Measurements from ENCODE around the gene RAB19.
A peak's percentile ranks its signal among the peaks of the same experiment; 100 is the strongest.
"Not testable (repeated sequence)": the region's sequence is repeated elsewhere in the genome, so short reads cannot be mapped to it uniquely, and the experiment has no call there.

Gene RAB19

DNA sequence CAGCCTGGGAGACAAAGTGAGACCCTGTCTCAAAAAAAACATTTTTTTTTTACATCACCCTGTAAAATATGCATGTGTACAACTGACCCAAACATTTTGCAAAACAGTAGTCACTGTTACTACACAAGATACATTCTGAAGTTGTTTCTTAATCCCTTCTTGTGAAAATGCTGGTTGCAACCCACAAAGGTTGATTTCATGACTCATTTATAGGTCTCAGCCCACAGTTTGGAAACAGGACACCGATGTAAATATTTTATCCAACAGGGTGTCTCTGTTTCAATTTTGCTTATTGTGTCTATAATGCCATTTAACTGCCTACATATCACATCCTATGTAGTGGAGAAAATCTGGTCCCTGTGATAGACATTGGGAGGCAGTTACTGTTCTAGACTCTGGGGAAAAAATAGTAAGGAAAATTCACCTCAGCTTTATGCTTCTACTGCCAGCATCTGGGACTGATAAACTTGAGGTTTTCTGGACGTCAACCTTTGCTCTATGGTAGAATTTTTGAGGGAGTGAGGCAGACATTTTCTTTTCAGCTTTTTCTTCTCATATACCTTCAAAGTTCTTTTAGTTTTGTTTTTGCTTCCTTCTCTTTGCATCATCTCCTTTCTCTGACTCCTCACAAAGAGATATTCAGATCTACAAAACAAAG is 1.6 kb upstream of the RAB19 start:
- DNase-seq: peak; percentile 60

DNA sequence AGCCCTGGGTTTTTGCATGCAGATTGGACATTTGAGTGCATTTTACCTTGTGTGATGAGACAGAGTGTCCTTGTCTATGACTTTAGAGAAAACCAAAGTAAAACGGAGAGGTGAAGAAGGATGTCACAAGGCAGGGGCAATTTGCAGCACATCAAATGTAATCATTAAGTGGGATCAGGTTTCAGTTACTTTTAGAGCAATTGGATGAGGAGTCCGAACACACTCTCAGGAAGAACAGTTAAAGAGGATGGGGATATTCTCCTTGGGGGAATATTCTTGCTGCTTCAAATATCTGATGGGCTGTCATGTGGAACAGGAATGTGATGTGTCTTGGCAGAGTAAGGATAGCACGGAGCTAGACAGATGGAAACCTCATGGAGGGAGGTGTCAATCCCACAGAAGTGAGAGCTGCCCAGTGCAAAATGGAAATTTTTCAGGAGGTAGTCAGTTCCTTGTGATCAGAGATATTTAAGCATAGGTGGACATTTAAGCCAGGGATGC is 757 bp downstream of the RAB19 start:
- no peak for DNase-seq

DNA sequence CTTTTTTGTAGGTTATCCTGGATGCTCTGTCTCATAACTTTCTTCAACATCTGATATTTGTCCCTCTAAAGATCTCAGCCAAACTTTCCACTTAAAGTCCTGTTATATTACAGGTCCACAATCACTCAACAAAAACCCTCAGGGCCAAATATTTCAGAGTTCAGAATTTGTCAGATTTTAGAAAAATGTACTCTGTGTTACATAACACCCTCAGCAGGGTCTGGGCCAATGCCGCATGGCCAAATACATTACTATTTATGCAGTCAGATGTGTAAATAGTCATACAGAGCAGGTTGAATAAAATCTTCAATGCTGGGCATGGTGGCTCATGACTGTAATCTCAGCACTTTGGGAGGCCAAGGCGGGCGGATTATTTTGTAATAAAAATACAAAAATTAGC is 11.5 kb downstream of the RAB19 start:
- no peak for DNase-seq

DNA sequence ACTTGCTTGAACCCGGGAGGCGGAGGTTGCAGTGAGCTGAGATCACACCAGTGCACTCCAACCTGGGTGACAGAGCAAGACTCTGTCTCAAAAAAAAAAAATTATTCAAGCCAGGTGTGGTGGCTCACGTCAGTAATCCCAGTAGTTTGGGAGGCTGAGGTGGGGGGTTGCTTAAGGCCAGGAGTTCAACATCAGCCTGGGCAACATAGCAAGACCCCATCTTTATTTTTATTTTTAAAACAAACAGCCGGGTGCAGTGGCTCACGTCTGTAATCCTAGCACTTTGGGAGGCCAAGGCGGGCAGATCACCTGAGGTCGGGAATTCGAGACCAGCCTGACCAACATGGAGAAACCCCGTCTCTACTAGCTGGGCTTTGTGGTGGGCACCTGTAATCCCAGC is 12.0 kb downstream of the RAB19 start:
- DNase-seq: not testable (repeated sequence)

DNA sequence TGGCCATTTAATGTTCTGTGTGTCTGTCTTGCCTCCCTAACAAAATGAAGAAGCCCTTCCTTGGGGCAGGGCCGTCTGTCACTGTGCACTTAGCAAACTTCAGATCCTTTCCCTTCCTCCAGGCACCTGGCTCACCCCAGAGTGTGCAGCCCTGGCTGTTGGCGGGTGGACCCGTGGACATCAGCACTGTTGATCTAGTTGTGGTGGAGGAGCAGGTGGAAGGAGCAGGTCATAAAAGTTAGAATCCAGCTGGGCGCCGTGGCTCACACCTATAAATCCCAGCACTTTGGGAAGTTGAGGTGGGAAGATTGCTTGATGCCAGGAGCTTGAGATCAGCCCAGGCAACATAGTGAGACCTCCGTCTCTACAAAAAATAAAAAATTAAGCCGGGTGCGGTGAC is 12.7 kb downstream of the RAB19 start:
- no peak for DNase-seq

DNA sequence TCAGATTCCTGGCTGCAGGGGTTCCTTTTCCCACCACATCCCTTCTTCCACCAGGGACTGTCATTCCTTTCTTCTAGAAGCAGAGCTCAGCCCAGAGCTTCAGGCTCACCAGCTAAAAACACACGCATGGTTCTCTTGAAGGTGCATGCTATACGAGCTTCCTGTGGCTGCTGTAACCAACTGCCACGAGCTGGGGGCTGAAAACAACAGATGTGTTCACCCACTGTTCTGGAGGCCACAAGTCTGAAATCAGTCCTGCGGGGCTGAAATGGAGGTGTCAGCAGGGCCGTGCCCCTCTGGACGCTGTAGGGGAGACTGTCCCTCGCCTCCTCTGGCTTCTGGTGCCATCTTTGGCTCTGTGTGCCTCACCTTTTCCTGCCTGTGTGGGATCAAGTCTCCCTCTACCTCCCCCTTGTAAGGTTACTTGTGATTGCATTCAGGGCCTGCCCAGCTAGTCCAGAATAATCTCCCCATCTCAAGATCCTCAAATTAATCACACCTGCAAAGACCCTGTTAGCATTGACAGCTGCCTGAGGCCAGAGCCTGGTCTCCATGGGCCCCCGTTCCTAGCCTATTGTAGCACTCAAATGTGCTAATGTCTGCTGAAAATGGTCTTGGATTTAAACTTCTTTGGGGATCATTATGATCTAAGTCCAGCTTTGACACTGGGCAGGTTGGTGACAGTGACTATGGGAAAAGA is 13.7 kb downstream of the RAB19 start:
- no peak for DNase-seq

DNA sequence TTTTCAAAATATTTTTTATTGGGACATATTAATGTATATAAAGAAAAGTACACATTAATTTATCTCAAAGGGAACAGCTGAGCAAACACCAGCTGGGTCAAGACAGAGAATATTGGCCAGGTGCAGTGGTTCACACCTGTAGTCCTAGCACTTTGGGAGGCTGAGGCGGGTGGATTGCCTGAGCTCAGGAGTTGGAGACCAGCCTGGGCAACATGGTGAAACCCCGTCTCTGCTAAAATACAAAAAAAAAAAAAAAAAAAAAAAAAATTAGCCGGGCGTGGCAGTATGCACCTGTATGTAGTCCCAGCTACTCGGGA is 14.3 kb downstream of the RAB19 start:
- DNase-seq: not testable (repeated sequence)

DNA sequence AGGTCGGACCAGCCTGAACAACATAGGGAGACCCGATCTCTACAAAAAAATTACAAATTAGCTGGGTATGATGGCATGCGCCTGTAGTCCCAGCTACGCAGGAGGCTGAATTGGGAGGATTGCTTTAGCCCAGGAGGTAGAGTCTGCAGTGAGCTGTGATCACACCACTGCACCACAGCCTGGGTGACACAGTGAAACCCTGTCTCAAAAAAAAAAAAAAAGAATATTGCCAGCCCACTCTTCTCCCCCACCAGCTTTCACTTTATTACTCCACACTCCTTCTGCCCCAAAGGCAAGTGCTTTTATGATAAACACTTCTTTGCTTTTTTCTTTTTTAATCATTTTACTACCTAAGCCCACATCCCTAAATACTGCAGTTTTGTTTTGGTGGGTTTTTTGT is 14.8 kb downstream of the RAB19 start:
- no peak for DNase-seq

DNA sequence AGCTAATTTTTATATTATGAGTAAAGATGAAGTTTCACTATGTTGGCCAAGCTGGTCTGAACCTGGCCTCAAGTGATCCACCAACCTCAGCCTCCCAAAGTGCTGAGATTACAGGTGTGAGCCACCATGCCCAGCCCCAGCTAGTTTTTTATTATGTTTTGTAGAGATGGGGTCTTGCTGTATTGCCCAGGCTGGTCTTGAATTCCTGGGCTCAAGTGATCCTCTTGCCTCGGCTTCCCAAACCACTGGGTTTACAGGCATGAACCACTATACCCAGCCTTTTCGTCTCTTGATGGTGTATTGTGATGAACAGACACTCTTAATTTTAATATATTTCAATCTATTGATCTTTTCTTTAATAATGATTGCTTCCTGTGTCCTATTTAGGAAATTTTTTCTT is 17.7 kb downstream of the RAB19 start:
- DNase-seq: no peak

DNA sequence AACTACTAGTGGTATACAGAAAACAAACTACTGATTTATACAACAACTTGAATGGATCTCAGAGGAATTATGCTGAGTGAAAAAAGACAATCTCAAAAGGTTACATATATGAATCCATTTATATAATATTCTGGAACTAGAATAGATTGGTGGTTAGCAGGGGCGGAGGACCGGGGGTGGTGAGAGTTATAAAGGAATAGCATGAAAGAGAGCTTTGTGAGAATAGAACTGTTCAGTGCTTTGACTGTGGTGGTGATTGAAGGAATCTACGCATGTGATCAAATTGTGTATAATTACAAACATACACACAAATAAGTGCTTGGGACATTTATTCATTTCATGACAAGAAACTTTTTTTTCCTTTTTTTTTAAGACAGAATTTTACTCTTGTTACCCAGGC is 19.6 kb downstream of the RAB19 start:
- no peak for DNase-seq

DNA sequence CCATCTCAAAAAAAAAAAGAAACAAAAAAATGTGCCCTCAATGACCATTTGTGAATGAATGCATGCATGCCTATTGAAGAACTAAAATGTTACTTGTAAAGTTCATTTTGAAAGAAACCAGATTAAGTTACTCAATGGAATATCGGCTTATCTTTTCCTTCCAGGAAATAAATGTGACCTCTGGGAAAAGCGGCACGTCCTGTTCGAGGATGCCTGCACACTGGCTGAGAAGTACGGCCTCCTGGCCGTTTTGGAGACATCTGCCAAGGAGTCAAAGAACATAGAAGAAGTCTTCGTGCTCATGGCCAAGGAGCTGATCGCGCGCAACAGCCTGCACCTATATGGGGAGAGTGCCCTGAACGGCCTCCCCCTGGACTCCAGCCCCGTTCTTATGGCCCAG is 21.9 kb downstream of the RAB19 start:
- DNase-seq: no peak

DNA sequence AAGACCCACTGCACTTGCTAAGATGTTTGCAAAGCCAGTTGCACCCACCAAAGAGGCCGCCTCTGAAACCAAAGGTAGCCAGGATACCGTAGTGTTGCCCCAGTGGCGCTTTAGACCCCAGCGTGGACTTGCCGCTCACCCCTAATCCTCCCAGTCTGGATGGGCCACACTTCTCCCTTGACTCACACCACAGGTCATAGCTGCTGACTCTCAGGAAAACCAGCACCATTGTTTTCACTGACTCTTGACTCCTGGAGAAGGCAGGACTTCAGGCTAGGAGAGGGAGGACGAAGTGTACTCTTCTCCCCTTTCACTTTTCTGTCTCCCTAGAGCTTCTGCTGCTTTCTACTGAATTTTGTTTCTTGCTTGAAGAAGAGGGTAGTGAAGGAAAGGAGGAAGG is 22.3 kb downstream of the RAB19 start:
- no peak for DNase-seq

DNA sequence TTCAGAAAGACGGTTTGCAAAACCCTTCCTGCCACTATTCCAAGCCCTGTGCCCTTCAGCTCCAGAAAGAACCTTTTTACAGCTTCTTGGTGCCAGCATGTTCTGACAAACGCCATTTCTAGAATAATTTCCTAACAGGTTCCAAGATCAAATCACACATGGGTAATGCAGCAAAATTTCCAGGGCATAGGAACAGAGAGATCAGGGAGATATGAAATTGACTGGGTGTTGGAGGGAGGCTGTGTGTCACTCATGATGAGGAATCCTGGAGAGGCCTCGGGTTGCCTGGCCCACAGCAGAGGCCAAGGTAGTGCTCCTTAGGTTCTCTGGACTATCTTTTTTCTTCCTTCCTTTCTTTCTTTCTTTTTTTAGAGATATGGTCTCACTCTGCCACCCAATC is 29.5 kb downstream of the RAB19 start:
- no peak for DNase-seq

DNA sequence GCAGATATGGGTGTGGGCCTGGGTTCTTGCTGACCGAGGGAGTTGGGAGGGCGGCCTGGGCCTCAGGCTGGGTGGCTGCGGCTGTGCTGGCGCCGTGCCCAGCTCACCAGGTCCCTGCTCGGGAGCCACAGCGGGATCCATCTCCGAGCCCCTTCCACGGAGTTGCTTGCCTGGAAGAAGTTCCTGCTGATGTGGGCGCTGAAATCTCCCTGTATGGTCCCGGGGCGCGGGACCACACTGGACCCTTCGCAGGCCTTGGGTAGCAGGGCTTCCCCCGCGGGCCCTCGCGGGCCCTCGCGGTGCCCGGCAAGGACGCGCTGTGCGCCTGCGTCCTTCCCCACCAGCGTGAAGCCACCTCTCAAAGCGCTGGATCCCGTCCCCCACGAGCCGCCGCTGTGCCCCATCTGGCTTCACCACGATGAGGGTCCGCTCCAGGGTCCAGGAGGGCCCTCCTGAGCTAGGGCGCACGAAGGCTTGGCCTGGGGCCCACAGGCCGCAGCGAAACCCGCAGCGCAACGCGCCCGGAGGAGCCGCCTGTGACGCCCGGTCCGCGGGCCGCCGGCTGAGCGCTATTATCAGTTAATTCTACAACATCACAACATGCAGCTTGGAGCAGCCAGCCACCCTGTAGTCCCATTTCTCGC is 31.5 kb downstream of the RAB19 start:
- DNase-seq: no peak

DNA sequence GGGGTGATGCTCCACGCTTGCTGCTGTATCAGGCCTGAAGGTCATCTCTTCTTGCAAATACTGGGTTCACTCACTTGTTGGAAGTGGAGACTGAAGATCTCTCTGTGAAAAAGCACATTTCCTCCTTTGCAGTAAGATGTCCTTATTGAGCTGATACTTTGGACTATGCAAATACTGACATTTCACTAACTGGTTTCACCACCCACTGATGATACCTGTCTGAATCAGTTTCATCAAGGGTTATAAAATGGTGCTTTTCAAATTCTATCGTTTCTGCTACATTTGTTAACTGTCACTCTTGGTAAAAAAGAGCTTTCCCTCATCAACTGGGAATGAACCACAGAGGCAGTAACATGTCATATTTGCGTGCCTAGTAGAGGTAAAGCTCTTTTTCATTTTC is 35.5 kb downstream of the RAB19 start:
- no peak for DNase-seq

DNA sequence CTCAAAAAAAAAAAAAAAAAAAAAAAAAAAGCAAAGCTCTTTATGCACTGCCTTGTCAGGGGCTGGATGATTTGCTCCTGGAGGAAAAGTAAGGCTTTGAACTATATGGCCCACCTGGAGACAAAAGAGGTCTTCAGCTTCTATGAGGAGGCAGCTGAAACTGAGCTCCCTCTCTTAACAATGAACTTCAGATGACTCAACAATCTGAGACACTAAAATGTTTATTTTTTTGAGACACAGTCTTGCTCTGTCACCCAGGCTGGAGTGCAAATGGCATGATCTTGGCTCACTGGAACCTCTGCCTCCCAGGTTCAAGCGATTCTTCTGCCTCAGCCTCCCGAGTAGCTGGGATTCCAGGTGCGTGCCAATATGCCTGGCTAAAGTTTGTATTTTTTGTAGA is 36.7 kb downstream of the RAB19 start:
- DNase-seq: no peak

DNA sequence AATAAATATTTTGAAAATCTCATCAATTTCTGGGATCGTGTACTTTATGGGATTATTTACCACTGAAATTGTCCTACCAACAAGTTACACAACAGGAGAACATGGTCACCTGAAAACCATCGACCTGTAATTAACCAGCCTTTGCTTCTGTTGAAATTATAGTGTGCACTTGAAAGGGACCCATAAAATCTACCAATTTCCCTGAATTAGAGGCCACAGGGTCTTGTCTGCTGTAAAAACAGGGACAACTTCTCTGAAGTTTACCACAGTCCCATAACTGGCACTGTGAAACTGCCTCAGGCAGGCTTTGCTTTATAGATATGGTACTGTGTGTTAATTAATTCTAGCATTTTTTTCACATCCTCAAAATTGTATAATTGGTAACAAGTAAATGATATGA is 37.7 kb downstream of the RAB19 start:
- DNase-seq: no peak

DNA sequence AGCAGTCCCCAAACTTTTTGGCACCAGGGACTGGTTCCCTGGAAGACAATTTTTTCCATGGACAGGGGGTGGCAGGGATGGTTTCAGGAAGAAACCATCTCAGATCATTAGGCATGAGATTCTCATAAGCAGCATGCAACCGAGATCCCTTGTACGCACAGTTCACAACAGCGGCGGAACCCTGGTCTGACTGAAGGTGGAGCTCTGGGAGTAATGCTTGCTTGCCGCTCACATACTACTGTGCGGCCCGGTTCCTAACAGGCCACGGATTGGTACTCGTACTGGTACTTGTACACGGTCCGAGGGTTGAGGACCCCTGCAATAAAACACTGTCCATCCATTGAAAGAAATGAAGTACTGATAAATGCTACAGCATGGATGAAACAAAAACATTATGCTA is 42.6 kb downstream of the RAB19 start:
- DNase-seq: no peak

DNA sequence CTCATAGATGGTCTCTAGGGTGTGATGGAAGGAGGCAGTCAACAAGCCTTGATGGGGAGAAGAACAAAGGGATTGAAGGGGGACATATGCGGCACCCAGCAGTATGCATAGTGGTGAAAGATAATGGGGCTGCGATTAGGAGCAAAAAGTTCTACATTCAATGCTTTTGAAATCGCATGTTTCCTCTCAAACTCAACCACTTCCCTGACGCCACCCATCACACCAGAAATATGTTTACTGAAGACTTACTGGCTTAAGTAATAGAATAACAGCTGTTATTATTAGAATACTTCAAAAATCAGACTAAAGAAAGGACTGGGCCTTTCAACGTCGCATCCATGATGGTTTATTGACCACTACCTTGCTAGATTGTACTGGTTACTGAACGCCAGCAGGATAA is 44.0 kb downstream of the RAB19 start:
- no peak for DNase-seq

DNA sequence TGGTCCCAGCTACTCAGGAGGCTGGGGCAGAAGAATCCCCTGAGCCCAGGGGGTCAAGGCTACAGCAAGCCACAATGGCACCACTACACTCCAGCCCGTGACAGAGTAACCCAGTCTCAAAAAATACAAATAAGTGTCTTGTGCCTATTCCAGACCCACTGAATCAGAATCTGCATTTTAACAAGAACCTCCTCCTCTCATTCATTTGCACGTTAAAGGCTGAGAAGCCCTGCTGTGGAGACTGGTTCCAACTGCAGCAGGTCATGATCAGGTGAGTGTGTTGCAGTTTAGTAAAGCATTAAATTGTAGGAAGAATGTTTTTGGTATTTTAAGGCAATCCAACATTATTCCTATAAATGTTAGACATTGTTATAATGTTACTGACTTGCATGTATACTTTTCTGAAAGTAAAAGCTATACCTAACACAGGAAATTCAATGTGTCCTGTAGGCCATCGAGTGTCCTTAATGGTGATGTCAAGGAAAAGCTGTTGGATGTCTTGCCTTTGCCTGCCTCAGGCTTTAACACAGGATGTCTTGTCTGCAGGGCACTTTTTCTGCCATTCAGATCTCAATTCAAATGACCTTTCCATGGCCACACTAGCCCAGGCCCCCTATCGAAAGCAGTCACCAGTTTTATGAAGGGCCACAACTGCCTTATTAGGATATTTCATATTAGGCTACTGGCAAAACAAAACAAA is 45.1 kb downstream of the RAB19 start:
- no peak for DNase-seq

DNA sequence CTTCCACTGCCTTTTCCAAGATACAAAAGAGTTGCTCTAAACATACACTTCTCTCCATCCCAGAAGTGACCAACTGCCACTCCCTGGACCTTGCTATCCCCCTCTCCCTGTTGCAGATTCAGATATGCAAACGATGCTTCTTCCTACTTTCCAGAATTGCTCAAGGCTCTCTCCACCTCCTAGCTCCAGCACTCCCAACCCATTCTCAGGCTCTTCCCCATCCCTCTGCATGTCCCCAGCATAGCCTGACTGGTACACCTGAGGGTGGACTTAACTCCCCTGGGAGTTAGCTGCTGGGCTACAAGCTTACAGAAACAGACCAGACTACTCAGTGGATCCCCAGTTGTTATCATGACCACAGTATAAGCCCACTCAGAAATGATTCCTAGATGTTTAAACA is 47.9 kb downstream of the RAB19 start:
- no peak for DNase-seq

DNA sequence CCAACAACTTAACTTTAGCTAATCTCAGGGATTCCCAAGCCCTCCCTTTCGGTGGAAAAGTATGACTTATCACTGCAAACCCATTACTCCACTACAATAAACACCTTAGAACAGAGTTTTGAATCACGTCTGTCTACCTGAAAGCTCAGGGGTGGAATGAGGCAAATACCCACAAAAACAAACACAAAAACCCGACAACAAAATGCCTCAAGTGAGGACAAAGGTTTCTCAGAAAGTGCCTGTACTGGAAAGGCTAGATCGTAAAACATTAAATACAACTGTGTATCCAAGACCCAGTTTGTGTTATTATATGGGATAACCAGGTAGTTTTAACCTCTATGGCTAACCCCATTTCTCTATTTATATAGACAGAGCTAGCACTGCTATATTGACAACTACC is 49.4 kb downstream of the RAB19 start:
- DNase-seq: no peak

DNA sequence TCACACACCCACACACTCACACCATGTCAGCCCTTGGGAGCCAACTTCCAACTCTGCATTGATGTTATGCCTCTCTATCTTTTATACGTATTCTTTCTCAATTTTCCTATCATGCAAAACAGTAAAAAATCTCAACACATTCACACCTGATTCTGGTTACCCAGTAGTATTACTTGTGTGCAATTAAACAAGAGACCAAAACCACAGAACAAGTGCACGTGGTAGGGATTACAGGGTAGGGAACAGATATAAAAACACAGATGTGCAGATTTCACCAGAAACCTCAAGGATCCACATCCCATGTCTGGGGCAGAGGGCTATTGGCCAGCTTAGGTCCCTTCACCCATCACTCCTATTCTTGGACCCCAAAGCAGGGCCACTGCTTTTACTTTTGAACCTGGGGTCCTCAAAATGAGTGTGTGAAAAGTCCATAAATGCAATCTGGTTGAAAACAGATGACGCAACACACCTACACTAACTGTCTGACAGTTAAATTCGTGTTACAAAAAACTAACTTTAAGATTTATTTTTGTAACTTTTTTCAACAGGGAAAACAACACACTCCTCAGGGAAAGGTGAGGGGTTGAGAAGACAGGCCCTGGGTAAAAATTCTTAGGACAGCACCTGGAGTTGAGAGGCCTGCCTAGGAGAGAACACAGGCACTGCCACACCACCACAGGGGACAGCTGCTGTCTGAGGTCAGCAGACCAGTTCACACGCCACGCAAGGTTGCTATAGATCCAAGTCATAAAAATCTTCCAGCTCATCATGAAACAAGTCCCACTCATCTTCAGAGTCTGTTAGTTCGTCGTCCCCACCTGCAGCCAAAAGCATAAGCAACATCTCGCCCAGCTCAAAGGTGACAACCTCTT is 50.2 kb downstream of the RAB19 start:
- DNase-seq: not testable (repeated sequence)
